ENCODE data around the gene ANP32E. TPM values are rescaled to one million over a fixed set of nuclear protein-coding genes. Genes with fewer than 3 reads are reported as not detected.
A peak's percentile ranks its signal among the peaks of the same experiment; 100 is the strongest.

ANP32E gene
- total RNA-seq, 1 donor from 2014 or later, result 27.0 TPM

DNA sequence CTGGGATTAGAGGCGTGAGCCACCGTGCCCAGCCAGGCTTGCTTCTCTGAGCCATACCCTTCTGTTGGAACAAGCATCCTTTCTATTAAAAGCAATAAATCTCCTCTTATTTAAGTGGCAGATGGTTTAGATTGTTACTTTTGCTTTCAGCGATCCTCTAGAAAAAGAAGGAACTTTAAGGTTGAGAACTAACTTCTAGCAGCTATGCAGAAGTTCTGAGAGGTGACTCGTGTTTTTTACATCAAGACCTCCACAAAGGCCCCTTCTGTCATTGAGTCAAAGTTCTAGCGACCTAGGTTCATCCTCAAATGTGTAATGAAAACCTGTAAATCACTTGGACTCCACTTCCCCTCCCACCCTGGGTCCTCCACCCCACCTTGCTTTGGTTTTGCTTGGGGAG, 55.4 kb downstream of the ANP32E start:
- intact Hi-C loops (cut with micrococcal nuclease), result no loop called here
- DNase-seq (no peak), ATAC-seq (no peak)

- ATAC-seq, result no peak
- intact Hi-C loops (cut with micrococcal nuclease), result no loop called here
Observed at GRCh38 chr1:150179867-150180266, 56.0 kb downstream of the ANP32E start.

DNA sequence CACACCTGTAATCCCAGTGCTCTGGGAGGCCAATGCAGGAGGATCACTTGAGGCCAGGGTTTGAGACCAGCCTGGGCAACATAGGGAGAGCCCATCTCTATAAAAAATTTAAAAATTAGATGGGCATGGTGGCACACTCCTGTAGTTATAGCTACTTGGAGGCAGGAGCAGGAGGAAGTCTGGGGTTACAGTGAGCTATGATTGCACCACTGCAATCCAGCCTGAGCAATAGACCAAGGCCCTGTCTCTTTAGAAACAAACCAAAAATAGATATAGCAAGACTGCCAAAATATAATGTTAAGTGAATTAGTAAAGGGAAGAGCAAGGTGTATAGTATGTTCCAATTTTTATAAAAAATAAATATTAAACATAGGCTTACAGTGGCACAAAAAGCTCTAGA, 57.4 kb downstream of the ANP32E start:
- peak; percentile 35 for ATAC-seq
- DNase-seq, result no peak
- intact Hi-C loops (cut with micrococcal nuclease), result no loop called here

More at GRCh38 chr1:150179867-150180266, 56.0 kb downstream of the ANP32E start:
- DNase-seq, result no peak

- ATAC-seq, result peak; percentile 20
- intact Hi-C loops (cut with micrococcal nuclease), result no loop called here
- no peak for DNase-seq
Observed at GRCh38 chr1:150176593-150176992, 59.3 kb downstream of the ANP32E start.

- intact Hi-C loops (cut with micrococcal nuclease), result no loop called here
- ATAC-seq (no peak), DNase-seq (no peak)
Observed at GRCh38 chr1:150173141-150173585, 62.7 kb downstream of the ANP32E start.

DNA sequence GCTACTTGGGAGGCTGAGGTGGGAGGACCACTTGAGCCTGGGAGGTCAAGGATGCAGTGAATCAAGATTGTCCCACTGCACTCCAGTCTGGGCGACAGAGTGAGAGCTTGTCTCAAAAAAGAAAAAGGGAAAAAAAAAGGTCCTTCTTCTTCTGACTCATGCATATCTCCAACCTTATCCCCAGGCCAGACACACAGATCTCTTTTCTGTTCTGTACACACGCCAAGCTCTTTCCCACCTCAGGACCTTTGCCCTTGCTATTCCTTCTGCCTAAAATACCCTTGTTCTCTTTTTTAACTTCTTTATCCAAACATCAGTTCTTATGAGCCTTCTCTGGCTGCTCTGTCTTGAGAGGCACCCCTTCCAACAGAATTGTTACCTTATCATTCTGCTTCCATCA, 64.1 kb downstream of the ANP32E start:
- intact Hi-C loops (cut with micrococcal nuclease), result no loop called here
- ATAC-seq, result no peak

DNA sequence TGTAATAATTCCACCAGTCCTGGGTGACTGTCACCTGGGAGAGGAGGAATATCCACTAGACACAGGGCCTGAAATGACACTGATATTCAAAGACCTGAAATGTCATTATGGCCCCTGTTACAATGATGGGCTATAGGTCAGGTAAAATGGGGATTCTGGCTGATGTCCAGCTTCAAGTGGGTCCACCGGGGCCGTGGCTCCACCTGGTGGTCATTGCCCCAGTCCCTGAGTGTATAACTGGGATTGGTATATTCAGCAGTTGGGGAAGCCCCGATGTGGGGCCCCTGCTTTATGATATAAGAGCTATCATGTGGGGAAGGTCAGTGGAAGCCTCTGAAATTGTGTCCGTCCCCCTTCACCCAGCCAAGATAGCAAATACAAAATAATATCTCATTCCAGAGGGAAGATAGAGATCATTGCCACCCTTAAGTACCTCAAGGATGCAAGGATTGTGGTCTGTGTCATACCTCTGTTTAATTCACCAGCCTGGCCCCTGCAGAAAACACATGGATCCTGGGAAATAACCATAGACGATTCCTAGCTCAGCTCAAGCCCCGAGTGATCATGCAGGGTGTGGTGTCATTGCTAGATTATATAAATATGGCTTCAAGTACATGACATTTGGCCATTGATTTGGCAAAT, 66.8 kb downstream of the ANP32E start:
- intact Hi-C loops (cut with micrococcal nuclease), result loop anchor here (1.0 to 10.0 kb wide), 2 partner anchors 96 to 204 kb away; no protein-coding TSS in a partner anchor
- DNase-seq (peak; percentile 83), ATAC-seq (peak; percentile 58)

More for the DNA sequence above, 64.1 kb downstream of the ANP32E start:
- DNase-seq, result no peak

Other genes starting within 250 kb of the ANP32E start
- 23.0 TPM for gene OTUD7B, start 225.4 kb downstream of the ANP32E start, total RNA-seq
- gene VPS45, start 168.3 kb downstream of the ANP32E start, total RNA-seq, result 50.6 TPM
- gene PLEKHO1, start 86.2 kb downstream of the ANP32E start, total RNA-seq, result 44.3 TPM
- gene CA14, start 21.7 kb upstream of the ANP32E start, total RNA-seq, result 22.8 TPM
- 58.5 TPM for gene APH1A, start 32.9 kb upstream of the ANP32E start, total RNA-seq
- gene C1orf54, start 36.7 kb upstream of the ANP32E start, total RNA-seq, result 9.8 TPM
- 15.4 TPM for gene CIART, start 46.4 kb upstream of the ANP32E start, total RNA-seq
- 72.3 TPM for gene MRPS21, start 57.7 kb upstream of the ANP32E start, total RNA-seq
- 21.1 TPM for gene PRPF3, start 85.4 kb upstream of the ANP32E start, total RNA-seq
- 24.4 TPM for gene RPRD2, start 128.0 kb upstream of the ANP32E start, total RNA-seq

Data from left ventricle myocardium superior (tissue), 1 donor.